ENCODE measurements around the gene ELOVL2.

The ELOVL2 gene

GRCh38 chr6:11054722-11055121 is 10.6 kb upstream of the ELOVL2 start:
- Histone ChIP-seq H3K4me1 (no peaks in the 10 kb centered on the region), H3K9me3 (no peaks in the 10 kb centered on the region), H3K4me3 (no peak overlapping the region), H3K27me3 (peaks cover 0 to 12% of the 10 kb centered on the region in 2 donors), H3K27ac (no peak overlapping the region), H3K36me3 (no peaks in the 10 kb centered on the region)
- TF ChIP-seq CTCF (IDR thresholded peaks at IDR 0.05), result no peak
- intact Hi-C loops (cut with DNase I; ENCODE audit: low total_unique reads), result no loop called here
- DNase-seq, result no peak

- no peak for TF ChIP-seq CTCF (IDR thresholded peaks at IDR 0.05)
- Histone ChIP-seq H3K4me3 (no peak overlapping the region), H3K4me1 (no peaks in the 10 kb centered on the region), H3K27me3 (peaks cover 0 to 24% of the 10 kb centered on the region in 2 donors), H3K36me3 (no peaks in the 10 kb centered on the region), H3K27ac (no peak overlapping the region), H3K9me3 (no peaks in the 10 kb centered on the region)
- DNase-seq, result no peak
- intact Hi-C loops (cut with DNase I; ENCODE audit: low total_unique reads), result no loop called here
Measured at GRCh38 chr6:11053307-11053706, 9.2 kb upstream of the ELOVL2 start.

- Histone ChIP-seq H3K27me3 (peaks cover 0 to 46% of the 10 kb centered on the region in 2 donors), H3K27ac (no peak overlapping the region), H3K36me3 (no peaks in the 10 kb centered on the region), H3K4me3 (no peak overlapping the region), H3K9me3 (no peaks in the 10 kb centered on the region), H3K4me1 (no peaks in the 10 kb centered on the region)
- no peak for TF ChIP-seq CTCF (IDR thresholded peaks at IDR 0.05)
- no peak for DNase-seq
- intact Hi-C loops (cut with DNase I; ENCODE audit: low total_unique reads), result no loop called here
Measured at GRCh38 chr6:11050731-11051130, 6.6 kb upstream of the ELOVL2 start.

- DNase-seq, result no peak
- H3K27ac ChIP-seq, result no peak overlapping the region
- TF ChIP-seq CTCF (IDR thresholded peaks at IDR 0.05), result no peak
- peaks cover 0 to 4% (median 0%) of the 10 kb centered on the region in 3 donors for H3K9me3 ChIP-seq
- intact Hi-C loops (cut with DNase I; ENCODE audit: low total_unique reads), result no loop called here
- H3K4me1 ChIP-seq, result peaks cover 0 to 14% (median 13%) of the 10 kb centered on the region in 4 donors
- H3K36me3 ChIP-seq, result no peaks in the 10 kb centered on the region
- H3K4me3 ChIP-seq, result peak overlapping the region; percentile 39 to 60
- peaks cover 0 to 73% of the 10 kb centered on the region in 2 donors for H3K27me3 ChIP-seq
Measured at GRCh38 chr6:11044712-11045167, 635 bp upstream of the ELOVL2 start.

GRCh38 chr6:11043378-11043960 is 636 bp downstream of the ELOVL2 start:
- H3K27me3 ChIP-seq, result peaks cover 0 to 60% of the 10 kb centered on the region in 2 donors
- no peaks in the 10 kb centered on the region for H3K36me3 ChIP-seq
- no peak overlapping the region for H3K27ac ChIP-seq
- TF ChIP-seq CTCF (IDR thresholded peaks at IDR 0.05), result no peak
- peaks cover 0 to 14% (median 13%) of the 10 kb centered on the region in 4 donors for H3K4me1 ChIP-seq
- DNase-seq, result no peak
- peak overlapping the region; percentile 39 to 60 for H3K4me3 ChIP-seq
- intact Hi-C loops (cut with DNase I; ENCODE audit: low total_unique reads), result no loop called here
- H3K9me3 ChIP-seq, result peaks cover 0 to 4% (median 0%) of the 10 kb centered on the region in 3 donors

Data from tibial artery (tissue), 4 donors.